GM18519 (cell line): ENCODE measurements around the gene DDX24.

ENCODE experiments used
- ATAC-seq: cut with Tn5 transposase; IDR thresholded peaks from one replicate; pipeline ENCODE4 v1.9.1; 2021; ENCODE audit warnings: mild to moderate bottlenecking, moderate library complexity; ENCODE audit not compliant: unreplicated experiment, low FRiP score

The DDX24 gene

GRCh38 chr14:94114589-94115057 lies 33.6 kb upstream of the DDX24 start:
- no peak for ATAC-seq

- no peak for ATAC-seq
Measured at GRCh38 chr14:94113908-94114588, 33.0 kb upstream of the DDX24 start.

GRCh38 chr14:94113490-94113889 lies 32.5 kb upstream of the DDX24 start:
- ATAC-seq: no peak

DNA sequence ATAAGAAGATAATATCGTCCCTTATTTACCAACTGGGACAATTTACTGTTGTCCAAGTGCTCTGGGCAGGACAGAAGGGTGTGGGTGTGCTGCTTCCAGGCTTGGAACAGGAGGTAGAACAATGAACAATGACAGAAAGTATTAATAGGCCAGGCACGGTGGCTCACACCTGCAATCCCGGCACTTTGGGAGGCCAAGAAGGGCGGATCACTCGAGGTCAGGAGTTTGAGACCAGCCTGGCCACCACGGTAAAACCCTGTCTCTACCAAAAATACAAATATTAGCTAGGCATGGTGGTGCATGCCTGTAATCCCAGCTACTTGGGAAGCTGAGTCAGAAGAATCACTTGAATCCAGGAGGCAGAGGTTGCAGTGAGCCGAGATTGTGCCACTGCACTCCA lies 32.1 kb upstream of the DDX24 start:
- no peak for ATAC-seq

- no peak for ATAC-seq
Measured at GRCh38 chr14:94112513-94113063, 31.6 kb upstream of the DDX24 start.

- ATAC-seq: no peak
Measured at GRCh38 chr14:94111276-94112095, 30.5 kb upstream of the DDX24 start.

GRCh38 chr14:94110552-94111181 lies 29.7 kb upstream of the DDX24 start, which contains the start of gene IFI27:
IFI27 (plus strand) TSS chr14:94110736.
- ATAC-seq: no peak

DNA sequence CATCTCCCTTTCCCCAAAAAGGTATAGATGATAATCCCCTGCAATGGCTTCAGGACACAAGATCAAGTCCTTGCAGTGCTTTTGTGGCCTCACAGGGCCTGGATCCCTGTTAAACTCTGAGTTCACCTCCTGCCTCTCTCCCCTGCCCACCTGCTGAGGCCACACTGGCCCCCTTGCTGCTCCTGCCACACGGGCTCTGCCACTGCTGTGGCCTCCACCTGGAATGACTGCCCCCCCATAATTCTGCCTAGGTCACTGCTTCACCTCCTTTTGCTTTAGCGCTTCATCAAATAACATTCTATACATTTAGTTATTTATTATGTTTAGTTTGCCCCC lies 28.9 kb upstream of the DDX24 start:
- ATAC-seq: no peak

- ATAC-seq: no peak
Measured at GRCh38 chr14:94104731-94105130, 23.7 kb upstream of the DDX24 start.

- no peak for ATAC-seq
Measured at GRCh38 chr14:94103554-94104150, 22.6 kb upstream of the DDX24 start.

GRCh38 chr14:94102768-94103482 lies 21.9 kb upstream of the DDX24 start:
- ATAC-seq: no peak

DNA sequence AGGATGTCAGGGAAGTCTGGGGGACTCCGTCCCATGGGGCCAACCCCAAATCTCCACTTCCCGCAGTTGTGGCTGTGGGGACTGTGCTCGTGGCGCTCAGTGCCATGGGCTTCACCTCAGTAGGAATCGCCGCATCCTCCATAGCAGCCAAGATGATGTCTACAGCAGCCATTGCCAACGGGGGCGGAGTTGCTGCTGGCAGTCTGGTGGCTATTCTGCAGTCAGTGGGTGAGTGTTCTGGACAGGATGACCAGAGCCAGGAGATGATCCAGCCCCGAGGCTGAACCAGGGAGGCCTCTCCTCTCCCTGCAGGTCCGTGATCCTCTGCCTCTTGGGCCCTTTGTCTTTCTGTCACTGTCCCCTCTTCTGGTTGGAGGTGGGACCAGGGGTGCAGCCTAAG lies 20.7 kb upstream of the DDX24 start:
- no peak for ATAC-seq

DNA sequence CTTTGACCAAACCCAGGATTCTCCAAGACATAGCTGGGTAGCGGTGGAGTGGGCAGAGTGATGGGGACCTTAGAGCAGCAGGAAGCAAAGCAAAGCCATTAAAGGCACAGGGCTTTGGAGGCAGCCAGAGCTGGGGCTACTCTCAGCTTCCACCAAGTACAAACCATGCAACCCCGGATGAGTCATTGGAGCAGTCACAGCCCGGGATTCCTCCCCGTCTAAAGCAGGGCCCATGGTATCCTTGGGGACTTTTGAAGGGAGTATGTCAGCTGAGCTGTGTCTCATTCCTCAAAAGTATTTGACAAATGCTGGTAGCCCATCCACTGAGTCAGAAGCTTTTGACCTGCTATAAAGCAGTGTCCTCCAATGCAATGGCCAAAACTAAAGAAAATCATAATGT lies 19.8 kb upstream of the DDX24 start:
- ATAC-seq: no peak

GRCh38 chr14:94099006-94099405 lies 18.0 kb upstream of the DDX24 start:
- ATAC-seq: no peak

GRCh38 chr14:94098326-94098992 lies 17.5 kb upstream of the DDX24 start:
- ATAC-seq: no peak

GRCh38 chr14:94097091-94097490 lies 16.1 kb upstream of the DDX24 start:
- no peak for ATAC-seq

GRCh38 chr14:94093418-94093817 lies 12.4 kb upstream of the DDX24 start:
- no peak for ATAC-seq

- ATAC-seq: no peak
Measured at GRCh38 chr14:94089479-94089878, 8.5 kb upstream of the DDX24 start.

- ATAC-seq: no peak
Measured at GRCh38 chr14:94088516-94088915, 7.5 kb upstream of the DDX24 start.

DNA sequence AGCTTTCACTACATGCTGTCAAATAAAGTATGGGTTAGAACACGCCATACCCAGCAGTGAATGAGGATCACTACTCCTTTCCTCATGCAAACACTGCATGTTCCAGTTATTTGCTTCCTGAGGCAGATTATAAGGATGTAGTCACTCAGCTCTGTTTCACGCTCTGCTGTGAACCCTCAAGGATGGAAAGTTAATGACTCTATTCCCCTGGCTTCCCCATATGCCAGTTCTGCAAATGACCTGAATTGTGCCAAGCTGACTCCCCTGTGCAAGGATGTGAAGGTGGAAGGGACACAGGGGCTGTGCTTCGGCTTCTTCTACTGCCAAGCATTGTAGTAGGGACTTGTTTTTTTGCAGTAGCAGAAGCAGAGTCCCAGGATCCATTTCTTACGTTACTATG lies 6.9 kb upstream of the DDX24 start:
- ATAC-seq: no peak
